Endodermal cell (in vitro differentiated cells): ENCODE data around the gene PLEKHM3. TPM values are rescaled to one million over a fixed set of nuclear protein-coding genes. Genes with fewer than 3 reads are reported as not detected.

ENCODE experiments used
- DNase-seq: peaks from one replicate; pipeline ENCODE4 v3.0.0-alpha.2; 2017
- H3K27ac ChIP-seq: 2 replicates; pipeline ENCODE4 v1.5.1; 2013; ENCODE audit warnings: mild to moderate bottlenecking, low read depth, low read length, moderate library complexity
- H3K27me3 ChIP-seq: 2 replicates; pipeline ENCODE4 v1.6.1; 2013; ENCODE audit warnings: mild to moderate bottlenecking, low read length, moderate library complexity; ENCODE audit not compliant: insufficient read depth, control insufficient read depth, poor library complexity, severe bottlenecking
- H3K36me3 ChIP-seq: 2 replicates; pipeline ENCODE4 v1.7.0; 2013; ENCODE audit warnings: mild to moderate bottlenecking, low read length, moderate library complexity; ENCODE audit not compliant: control insufficient read depth, insufficient read depth
- H3K4me1 ChIP-seq: one replicate; pipeline ENCODE4 v1.7.0; 2013; ENCODE audit warnings: low read length; ENCODE audit not compliant: control insufficient read depth, insufficient read depth
- H3K4me3 ChIP-seq: 2 replicates; pipeline ENCODE4 v1.5.1; 2013; ENCODE audit warnings: mild to moderate bottlenecking, low read length, moderate library complexity
- H3K9ac ChIP-seq: 2 replicates; pipeline ENCODE4 v1.6.1; 2013; ENCODE audit warnings: mild to moderate bottlenecking, low read length, moderate library complexity; ENCODE audit not compliant: poor library complexity, severe bottlenecking; ENCODE audit errors: extremely low read depth
- H3K9me3 ChIP-seq: 2 replicates; pipeline ENCODE4 v1.6.1; 2013; ENCODE audit warnings: mild to moderate bottlenecking, low read length, moderate library complexity; ENCODE audit not compliant: control insufficient read depth
- H3K27ac Mint-ChIP-seq: 2 replicates; pipeline ENCODE4 v1.8.0; 2020; ENCODE audit warnings: mixed read lengths
- H3K27me3 Mint-ChIP-seq: 2 replicates; pipeline ENCODE4 v1.8.0; 2021; ENCODE audit warnings: mild to moderate bottlenecking, mixed read lengths; ENCODE audit not compliant: insufficient read depth
- H3K36me3 Mint-ChIP-seq: 2 replicates; pipeline ENCODE4 v1.8.0; 2020; ENCODE audit warnings: low read depth, mixed read lengths
- H3K4me1 Mint-ChIP-seq: 2 replicates; pipeline ENCODE4 v1.8.0; 2020; ENCODE audit warnings: mixed read lengths
- H3K4me3 Mint-ChIP-seq: 2 replicates; pipeline ENCODE4 v1.8.0; 2020; ENCODE audit warnings: mild to moderate bottlenecking, moderate library complexity, mixed read lengths
- H3K9me3 Mint-ChIP-seq: 2 replicates; pipeline ENCODE4 v1.8.0; 2020; ENCODE audit warnings: mild to moderate bottlenecking, mixed read lengths
- CTCF ChIP-seq: fragments of 200-600 bp; sonication (generic); conservative IDR thresholded peaks from 2 replicates; pipeline ENCODE4 v1.5.0; 2021; ENCODE audit warnings: antibody characterized with exemption, mild to moderate bottlenecking
- WGBS, 2 experiments: methylation state at CpG; one replicate each; pipeline versions ENCODE4 v1.1.5 to v1.1.7; 2013; ENCODE audit warnings: missing lambda C conversion rate in 2 of 2, mixed read lengths in 1 of 2; ENCODE audit not compliant: insufficient coverage in 1 of 2, insufficient read length in 1 of 2; 5-methylcytosine and 5-hydroxymethylcytosine counted together
- total RNA-seq, 2 donors: library from RNA; stranded (reverse); fragmentation: NEBNext Ultra II Directional in 1 of 2; extraction: Animal tissue kit (Norgen Biotek cat#: 25700) in 1 of 2; gene quantifications; 2 replicates in 1 of 2; 3 replicates in 1 of 2; pipeline ENCODE4 v1.2.1, GENCODE V29; 2021

PLEKHM3 gene
- total RNA-seq, 2 donors from 2014 or later, result 13.3 to 17.9 TPM

GRCh38 chr2:208065476-208065875 lies 40.1 kb upstream of the PLEKHM3 start:
- Mint-ChIP-seq H3K4me1 (no peaks in the 10 kb centered on the region), H3K36me3 (no peaks in the 10 kb centered on the region), H3K9me3 (no peaks in the 10 kb centered on the region), H3K27me3 (no peaks in the 10 kb centered on the region), H3K27ac (no peak overlapping the region), H3K4me3 (no peak overlapping the region)
- TF ChIP-seq CTCF, result no peak
- WGBS, 2 experiments, result 95 to 98% methylated on average over 4 to 5 of the region's 5 CpGs
- no peak overlapping the region for H3K27ac ChIP-seq
- DNase-seq, result no peak
- H3K9me3 ChIP-seq, result no peaks in the 10 kb centered on the region
- H3K27me3 ChIP-seq, result no peaks in the 10 kb centered on the region
- no peak overlapping the region for H3K4me3 ChIP-seq
- no peaks in the 10 kb centered on the region for H3K4me1 ChIP-seq
- H3K9ac ChIP-seq, result no peak overlapping the region
- no peaks in the 10 kb centered on the region for H3K36me3 ChIP-seq

GRCh38 chr2:208064220-208064961 lies 39.1 kb upstream of the PLEKHM3 start:
- H3K27me3 ChIP-seq, result no peaks in the 10 kb centered on the region
- H3K4me3 ChIP-seq, result no peak overlapping the region
- WGBS, 2 experiments, result 79 to 80% methylated on average over 6 to 8 of the region's 8 CpGs
- Mint-ChIP-seq H3K9me3 (peaks cover 3% of the 10 kb centered on the region), H3K4me1 (no peaks in the 10 kb centered on the region), H3K4me3 (no peak overlapping the region), H3K27ac (no peak overlapping the region), H3K27me3 (no peaks in the 10 kb centered on the region), H3K36me3 (no peaks in the 10 kb centered on the region)
- H3K9me3 ChIP-seq, result no peaks in the 10 kb centered on the region
- H3K27ac ChIP-seq, result no peak overlapping the region
- no peak overlapping the region for H3K9ac ChIP-seq
- H3K4me1 ChIP-seq, result no peaks in the 10 kb centered on the region
- no peak for TF ChIP-seq CTCF
- DNase-seq, result no peak
- no peaks in the 10 kb centered on the region for H3K36me3 ChIP-seq

GRCh38 chr2:208062961-208063360 lies 37.6 kb upstream of the PLEKHM3 start:
- H3K36me3 ChIP-seq, result no peaks in the 10 kb centered on the region
- no peaks in the 10 kb centered on the region for H3K27me3 ChIP-seq
- no peak for TF ChIP-seq CTCF
- H3K4me3 Mint-ChIP-seq, result no peak overlapping the region
- WGBS, 2 experiments, result 86% methylated on average over 1 of the region's 2 CpGs; no CpG with 5 or more reads in 1 of the 2 experiments
- peaks cover 3% of the 10 kb centered on the region for H3K9me3 Mint-ChIP-seq
- no peaks in the 10 kb centered on the region for H3K4me1 ChIP-seq
- H3K27me3 Mint-ChIP-seq, result no peaks in the 10 kb centered on the region
- no peak overlapping the region for H3K9ac ChIP-seq
- no peaks in the 10 kb centered on the region for H3K9me3 ChIP-seq
- no peak overlapping the region for H3K27ac ChIP-seq
- no peaks in the 10 kb centered on the region for H3K4me1 Mint-ChIP-seq
- no peaks in the 10 kb centered on the region for H3K36me3 Mint-ChIP-seq
- no peak overlapping the region for H3K27ac Mint-ChIP-seq
- DNase-seq, result no peak
- H3K4me3 ChIP-seq, result no peak overlapping the region
